GM10847 (cell line): ENCODE data around the gene CKS2.

Source experiments
- POLR2A ChIP-seq: IDR thresholded peaks from 2 replicates; pipeline ENCODE4 v1.6.1; 2011; ENCODE audit not compliant: insufficient read length; ENCODE audit errors: extremely low read depth

Gene CKS2

GRCh38 chr9:89357331-89358197 is 46.6 kb downstream of the CKS2 start:
- no peak for TF ChIP-seq POLR2A

GRCh38 chr9:89358376-89358916 is 47.5 kb downstream of the CKS2 start:
- no peak for TF ChIP-seq POLR2A

- no peak for TF ChIP-seq POLR2A
Measured at GRCh38 chr9:89358985-89359384, 48.0 kb downstream of the CKS2 start.

GRCh38 chr9:89359751-89360261 is 48.8 kb downstream of the CKS2 start:
- no peak for TF ChIP-seq POLR2A

DNA sequence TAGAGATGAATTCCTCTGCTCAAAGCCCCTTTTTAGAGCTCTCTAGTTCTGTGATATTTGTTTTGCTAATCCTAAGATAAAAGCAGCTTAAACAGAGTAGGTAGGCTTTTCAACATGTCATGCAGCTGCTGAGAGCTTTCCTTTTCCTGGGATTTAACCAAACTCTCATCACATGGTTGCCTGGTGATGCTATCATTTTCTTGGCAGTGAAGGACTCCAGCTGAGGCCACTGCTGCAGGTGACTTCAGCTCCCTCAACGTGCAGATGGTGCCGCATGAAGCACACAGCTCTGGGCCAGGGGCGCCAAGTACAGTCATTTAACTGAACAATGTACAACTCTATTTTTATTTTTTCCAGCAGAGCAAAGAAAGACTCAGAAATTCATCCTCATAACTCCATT is 49.5 kb downstream of the CKS2 start:
- TF ChIP-seq POLR2A = no peak

GRCh38 chr9:89361031-89361430 is 50.0 kb downstream of the CKS2 start:
- TF ChIP-seq POLR2A = no peak

- TF ChIP-seq POLR2A = no peak
Measured at GRCh38 chr9:89361816-89362646, 51.0 kb downstream of the CKS2 start.

GRCh38 chr9:89362647-89363310 is 51.8 kb downstream of the CKS2 start:
- no peak for TF ChIP-seq POLR2A

- no peak for TF ChIP-seq POLR2A
Measured at GRCh38 chr9:89363311-89363670, 52.3 kb downstream of the CKS2 start.

DNA sequence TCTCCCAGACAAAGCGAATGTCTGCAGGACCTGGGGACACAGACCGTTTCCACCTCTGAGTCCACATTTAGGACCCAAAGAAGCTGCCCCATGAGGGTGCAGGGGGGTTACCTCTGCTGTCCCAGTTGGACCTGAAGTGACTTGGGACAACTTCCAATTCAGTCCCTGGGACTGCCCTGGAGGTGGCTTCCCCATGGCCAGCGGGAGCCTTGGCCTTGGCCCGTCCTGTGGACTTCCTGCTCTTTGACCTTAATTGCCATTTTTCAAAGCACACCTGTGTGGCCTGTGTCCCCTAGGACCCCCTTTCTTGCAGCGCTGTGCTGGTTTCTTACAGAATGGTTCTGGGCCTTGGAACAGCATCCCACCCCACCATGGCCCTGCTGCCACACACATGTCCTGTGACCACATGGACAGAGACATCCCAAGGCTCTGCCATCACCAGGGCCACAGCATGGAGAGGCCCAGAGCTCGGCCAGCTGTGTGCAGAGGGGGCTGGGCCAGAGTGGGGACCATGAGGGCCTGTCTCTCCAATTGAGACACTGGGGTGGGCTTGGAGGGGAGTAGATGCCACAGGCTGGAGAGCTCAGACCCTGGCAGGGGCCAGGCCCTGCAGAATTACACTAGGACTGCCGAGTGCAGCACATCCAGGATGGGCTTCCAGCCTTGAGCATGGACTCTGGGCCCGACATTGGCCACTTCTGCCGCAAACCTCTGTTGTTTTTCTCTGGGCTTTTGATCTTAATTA is 53.1 kb downstream of the CKS2 start:
- TF ChIP-seq POLR2A = no peak

DNA sequence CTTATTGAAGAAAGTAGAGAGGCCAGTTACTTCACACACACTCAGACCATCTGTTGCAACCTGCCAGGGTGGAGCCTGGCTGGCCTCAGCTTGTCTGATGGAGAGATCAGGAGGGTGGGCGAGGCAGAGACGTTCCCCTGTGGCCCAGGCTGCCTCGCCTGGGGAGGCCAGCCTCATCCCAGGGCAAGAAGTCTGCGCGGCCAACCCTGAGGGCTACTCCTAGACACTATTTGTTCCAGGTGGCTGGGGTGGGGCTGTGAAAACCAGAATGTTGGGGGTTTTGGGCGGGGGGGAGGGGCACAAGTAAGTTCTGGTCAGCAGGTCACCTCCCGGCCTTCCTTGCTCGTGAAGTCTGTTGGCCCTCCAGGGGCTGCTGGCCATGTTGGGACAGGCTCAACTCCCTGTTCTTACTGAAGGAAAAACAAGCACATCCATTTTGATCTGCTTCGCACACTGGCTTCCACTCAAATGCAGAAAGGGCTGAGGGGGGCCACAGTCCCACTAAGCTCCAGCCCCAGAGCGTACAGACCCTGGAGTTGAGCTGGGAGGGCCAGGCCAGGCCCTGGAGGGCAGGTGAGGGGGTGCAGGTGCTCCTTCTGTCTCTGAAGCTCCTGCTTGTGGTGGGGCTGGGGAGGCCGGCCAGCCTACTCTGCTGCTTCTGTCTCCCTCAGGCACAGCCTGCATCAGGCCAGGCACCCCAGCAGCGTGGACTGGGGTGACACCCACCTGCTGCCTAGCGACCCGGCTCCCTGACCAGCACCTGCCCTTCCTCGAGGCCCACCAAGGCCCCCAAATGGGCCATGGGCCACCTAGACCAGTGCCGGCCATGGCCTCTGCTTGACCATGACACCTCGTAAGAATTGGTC is 53.9 kb downstream of the CKS2 start:
- TF ChIP-seq POLR2A = no peak

DNA sequence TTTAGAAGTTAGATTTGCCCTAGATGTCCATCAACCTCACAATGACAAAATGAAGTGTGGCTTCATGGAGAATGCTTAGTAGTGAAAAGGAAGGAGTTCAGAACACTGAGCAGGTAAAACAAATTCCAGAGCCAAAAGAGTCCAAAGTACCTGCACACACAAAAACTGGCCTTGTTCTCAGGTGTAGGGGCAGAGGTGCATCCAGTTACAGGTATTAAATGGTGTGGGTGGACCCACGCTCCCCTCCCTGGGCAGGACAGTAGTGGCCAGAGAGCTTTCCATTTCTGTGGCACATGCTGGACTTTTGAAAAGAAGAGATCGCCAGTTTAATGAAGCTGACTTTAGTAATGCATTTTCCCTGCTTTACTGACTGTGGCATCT is 54.5 kb downstream of the CKS2 start:
- no peak for TF ChIP-seq POLR2A
